ENCODE results near the gene IL6ST.

The IL6ST gene

GRCh38 chr5:55918087-55919035 is 76.4 kb downstream of the IL6ST start:
- no peak for DNase-seq

DNA sequence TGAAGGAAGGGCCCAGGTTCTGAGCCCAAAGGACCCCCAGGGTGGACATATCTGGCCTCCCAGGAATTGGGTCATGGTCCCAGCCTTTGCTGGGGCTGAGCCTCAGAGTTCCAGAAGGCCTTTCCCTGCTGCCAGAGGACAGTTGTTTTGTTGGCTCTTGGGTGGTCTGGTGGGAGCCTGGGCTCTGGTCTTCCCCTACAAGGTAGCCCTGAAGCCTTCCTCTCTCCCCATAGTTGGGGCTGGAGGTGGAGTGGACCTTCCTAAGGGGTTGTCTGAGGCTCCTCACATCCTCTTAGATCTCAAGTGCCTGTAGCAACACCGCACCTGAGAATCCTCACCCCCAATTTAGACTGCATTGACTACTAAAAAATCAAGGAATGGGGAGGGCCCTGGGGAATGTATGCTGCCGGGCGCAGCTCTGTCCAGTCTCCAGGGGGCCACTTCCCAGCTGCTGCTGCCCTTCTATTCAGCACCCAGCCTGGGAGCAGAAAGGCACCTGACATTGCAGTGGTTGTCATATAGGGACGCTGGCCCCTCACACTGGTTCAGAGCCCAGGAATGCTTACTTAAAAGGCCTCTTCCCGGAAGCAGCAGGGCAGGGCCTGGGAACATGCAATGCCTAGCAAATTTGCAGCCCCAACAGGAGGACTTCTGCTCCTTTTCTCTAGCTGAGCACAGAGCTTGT is 77.2 kb downstream of the IL6ST start:
- DNase-seq = no peak

GRCh38 chr5:55916986-55917385 is 77.8 kb downstream of the IL6ST start:
- DNase-seq = no peak

- no peak for DNase-seq
These were observed 79.0 kb downstream of the IL6ST start for GRCh38 chr5:55915783-55916182.

DNA sequence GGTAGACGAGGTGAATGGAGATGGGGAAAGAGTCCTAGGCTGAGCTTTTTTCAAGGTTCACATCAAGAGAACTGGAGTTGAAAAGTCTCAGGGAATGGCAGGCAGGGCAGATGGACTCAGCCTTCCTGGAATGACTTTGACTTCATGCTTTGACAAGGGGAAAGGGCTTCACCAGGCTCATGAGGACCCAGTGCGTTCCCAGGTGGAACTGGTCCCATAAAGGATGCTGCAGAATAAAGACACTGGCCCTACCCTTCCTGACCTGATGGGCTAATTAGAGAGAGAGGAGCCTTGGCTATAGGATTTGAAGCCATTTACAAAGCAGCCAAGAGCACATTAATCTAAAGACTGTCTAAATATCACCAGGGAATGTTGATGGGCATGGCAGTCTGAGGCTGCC is 79.8 kb downstream of the IL6ST start:
- no peak for DNase-seq

GRCh38 chr5:55913466-55914413 is 81.0 kb downstream of the IL6ST start:
- DNase-seq = no peak

DNA sequence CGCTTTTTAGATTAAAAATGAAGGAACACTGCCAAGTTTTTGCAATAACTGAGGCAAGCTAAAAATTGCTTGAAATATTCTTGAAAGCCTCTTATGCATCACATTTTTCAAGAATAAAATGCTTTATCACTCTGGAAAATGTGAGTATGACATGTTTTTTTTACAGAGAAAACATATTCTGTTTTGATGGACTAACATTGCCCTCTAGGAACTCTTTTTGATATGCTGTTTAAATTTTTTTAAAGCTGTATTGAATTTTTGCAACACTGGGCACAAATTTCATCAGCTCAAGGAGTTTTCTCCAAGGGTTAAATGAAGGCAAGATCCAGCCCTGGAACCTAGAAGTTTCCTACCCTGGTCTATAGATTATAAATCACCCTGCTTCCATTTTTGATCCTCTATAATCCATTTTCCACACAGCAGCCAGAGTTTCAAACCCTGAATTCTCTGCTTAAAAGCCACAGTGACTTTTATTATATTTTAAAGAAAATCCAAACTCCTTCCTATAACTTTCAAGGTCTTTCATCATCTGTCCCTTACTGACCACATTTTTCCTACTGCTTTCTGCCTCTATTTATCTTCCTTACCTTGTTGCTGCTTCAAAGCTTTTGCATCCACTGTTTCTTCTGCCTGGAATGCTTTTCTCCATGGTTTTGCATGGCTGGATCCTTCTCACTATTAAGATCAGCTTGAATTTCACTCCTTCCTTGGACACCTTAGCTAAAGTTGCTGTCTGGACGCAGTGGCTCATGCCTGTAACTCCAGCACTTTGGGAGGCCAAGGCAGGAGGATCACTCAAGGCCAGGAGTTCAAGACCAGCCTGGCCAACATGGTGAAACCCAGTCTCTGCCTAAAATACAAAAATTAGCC is 82.7 kb downstream of the IL6ST start:
- DNase-seq = no peak

GRCh38 chr5:55908804-55909203 is 86.0 kb downstream of the IL6ST start:
- DNase-seq = no peak

DNA sequence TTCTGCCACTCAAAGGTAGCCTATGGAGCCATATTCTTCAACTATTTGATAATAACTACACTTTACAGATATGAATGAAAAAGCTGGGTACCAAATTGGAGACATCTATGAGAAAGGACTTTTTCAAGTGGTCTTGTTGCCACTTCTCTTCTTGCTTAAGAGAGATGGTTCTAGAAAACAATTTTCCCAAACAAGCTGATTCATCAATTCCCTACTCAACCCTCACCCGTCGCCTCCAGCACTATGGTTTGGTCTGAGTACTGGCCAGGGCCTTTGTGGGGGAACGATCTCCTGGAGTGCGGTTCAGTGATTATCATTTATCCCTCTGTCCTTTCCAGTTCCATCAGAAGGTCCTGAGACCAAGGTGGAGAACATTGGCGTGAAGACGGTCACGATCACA is 86.8 kb downstream of the IL6ST start:
- DNase-seq = no peak

DNA sequence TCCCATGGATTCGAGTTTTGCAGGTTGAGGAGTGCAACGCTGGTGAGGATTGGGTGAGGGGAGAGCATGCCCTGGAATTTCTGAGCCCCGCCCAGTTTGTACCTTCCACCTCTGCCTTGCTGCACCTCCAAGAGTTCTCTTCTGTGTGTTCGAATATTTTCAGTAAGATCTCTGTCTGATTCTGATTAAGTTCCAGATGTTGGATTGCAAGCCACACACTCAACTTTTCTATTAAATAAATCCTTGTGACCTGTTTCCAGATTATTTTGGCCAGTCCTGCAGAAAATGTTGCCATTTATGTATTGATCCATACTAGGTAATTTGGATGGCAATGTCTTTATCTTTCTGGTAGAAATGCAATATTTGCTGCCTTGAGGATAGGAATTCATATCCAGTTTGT is 89.5 kb downstream of the IL6ST start:
- DNase-seq = no peak

GRCh38 chr5:55904152-55904551 is 90.6 kb downstream of the IL6ST start:
- DNase-seq = no peak

DNA sequence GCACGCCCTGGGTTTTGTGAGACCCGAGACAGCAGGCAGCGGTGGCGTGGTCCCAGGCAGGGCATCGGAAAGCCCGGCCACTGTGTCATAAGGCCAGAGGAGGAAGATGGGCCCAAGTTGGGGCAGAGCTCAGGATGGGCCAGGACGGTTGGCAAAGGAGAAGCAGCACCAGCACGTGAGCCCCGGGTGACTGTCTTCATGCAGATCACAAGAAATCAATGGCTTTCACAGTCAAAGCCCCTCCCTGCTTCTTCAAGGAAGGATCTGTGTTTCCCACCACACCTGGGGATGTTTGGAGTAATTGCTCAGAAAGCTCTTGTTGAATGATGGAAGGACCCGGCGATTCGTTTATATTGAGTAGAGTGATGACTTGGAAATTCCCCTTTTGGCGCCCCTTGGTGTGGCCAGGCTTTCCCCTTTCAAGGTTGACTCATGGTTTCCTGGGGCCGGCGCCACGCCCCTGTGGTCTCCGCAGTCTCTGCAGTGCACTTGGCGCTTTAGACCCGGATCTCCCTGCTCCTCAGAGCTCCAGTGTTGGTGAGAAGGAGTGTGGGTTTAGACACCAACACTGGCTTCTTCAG is 91.6 kb downstream of the IL6ST start:
- DNase-seq = no peak

- DNase-seq = no peak
These were observed 92.1 kb downstream of the IL6ST start for GRCh38 chr5:55902696-55903095.

DNA sequence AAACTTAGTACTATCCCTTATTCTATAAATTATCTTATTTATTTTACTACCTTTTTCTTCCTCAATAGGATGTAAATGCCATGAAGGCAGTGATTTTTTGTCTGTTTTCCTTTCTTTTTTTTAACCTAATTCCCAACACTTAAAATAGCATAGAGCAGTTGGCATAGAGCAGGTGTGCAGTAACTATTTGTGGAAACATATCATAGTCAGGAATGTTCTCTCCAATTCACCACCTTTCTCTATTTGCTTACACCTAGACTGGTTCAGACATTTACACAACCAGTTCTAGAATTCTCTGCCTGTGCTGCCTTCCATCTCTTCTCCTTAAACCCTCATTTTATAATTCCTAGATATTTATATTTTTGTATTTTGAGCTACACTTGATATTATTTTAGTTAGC is 94.0 kb downstream of the IL6ST start:
- DNase-seq = no peak

- DNase-seq = no peak
These were observed 94.7 kb downstream of the IL6ST start for GRCh38 chr5:55900068-55900467.

- no peak for DNase-seq
These were observed 95.4 kb downstream of the IL6ST start for GRCh38 chr5:55899344-55899743.

DNA sequence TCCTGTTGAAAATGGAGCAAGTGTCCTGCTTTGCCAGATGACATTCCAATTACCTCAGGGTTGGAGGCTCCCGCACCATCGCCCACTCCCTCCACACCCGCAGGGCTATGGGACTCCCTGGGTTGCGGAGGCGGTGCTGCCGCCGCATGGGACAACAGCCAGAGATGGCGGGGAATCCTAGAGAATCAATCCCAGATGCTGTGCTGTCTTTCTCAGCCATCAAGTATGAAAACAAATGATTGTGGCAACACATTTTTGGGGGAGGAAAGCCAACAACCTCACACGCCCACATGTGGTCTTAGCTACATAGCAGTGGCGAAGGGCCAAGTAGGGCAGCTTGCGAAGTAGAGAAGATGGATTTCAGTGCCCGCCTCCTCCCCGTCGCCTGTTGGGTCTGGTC is 96.9 kb downstream of the IL6ST start:
- DNase-seq = no peak

- no peak for DNase-seq
These were observed 97.4 kb downstream of the IL6ST start for GRCh38 chr5:55897206-55897894.

- DNase-seq = no peak
These were observed 98.1 kb downstream of the IL6ST start for GRCh38 chr5:55896663-55897062.

DNA sequence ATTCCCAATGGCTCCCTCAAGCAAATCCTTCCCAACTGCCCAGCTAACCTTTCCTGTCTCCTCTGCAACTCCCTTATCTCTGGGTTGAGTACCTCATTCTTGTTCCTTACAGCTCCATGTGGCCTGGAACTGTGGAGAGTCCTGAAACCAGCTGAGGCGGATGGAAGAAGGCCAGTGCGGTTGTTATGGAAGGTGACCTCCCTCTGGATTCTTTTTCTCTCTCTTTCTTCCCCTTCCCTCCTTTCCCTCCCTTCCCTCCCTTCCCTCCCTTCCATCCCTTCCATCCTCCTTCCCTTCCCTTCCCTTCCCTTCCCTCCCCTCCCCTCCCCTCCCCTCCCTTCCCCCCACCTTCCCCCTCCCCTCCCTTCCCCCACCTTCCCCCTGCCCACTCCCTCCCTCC is 98.5 kb downstream of the IL6ST start:
- no peak for DNase-seq

DNA sequence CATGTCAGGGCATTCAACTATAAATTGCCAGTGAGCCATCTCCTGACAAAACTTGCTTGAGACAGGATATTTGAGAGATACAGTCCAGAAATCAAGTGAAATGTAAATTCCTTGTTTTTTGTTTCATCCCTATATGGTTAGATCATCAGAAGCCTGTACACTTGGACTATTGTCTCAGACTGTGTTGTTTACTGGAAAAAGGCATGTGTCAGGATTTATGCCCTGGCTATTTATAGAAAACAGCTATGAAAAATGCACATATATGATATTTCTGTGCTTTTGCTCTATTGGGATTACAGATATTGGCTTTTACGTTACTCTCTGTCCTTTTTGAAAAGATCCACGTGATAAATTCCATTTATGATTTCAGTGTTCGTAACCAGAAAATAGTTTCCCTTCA is 99.4 kb downstream of the IL6ST start:
- DNase-seq = no peak

Measured in NCI-H345 (cell line).